Fibroblast of lung (primary cell): ENCODE measurements around the gene FNDC11.

Experiments
- CTCF ChIP-seq, 2 donors: IDR thresholded peaks in 1 of 2; conservative IDR thresholded peaks in 1 of 2; 1 replicate in 1 of 2; 2 replicates in 1 of 2; pipeline ENCODE4 v1.5.1; 2011 to 2012; ENCODE audit warnings: low read length in 2 of 2, control low read depth in 1 of 2, inconsistent platforms in 1 of 2, low read depth in 1 of 2, mild to moderate bottlenecking in 1 of 2
- EZH2 ChIP-seq: IDR thresholded peaks from 2 replicates; pipeline ENCODE4 v1.5.1; 2012; ENCODE audit warnings: low read length, control low read depth, mild to moderate bottlenecking; ENCODE audit errors: missing control alignments

- TF ChIP-seq CTCF (conservative IDR thresholded peaks at IDR 0.05 in 1 of 2, IDR thresholded peaks at IDR 0.05 in 1 of 2; ENCODE audit: low read depth in 1 of 2, low read length in 2 of 2) (no peak), EZH2 (no peak)
These were observed 3.0 kb downstream of the FNDC11 start for GRCh38 chr20:63556873-63557478.
